Endothelial cell of umbilical vein (primary cell): ENCODE measurements around the gene ZHX3. TPM values are rescaled to one million over a fixed set of nuclear protein-coding genes. Genes with fewer than 3 reads are reported as not detected.

Source experiments
- BruUV-seq: library from RNA; stranded (reverse); fragments of 400-500 nt; replicated peaks from 2 replicates; lab custom pipeline; 2021; lab: Mats Ljungman, UMichigan
- CTCF ChIA-PET: fragments of 300-600, 350-600 bp; sonication (Branson Sonifier 250); formaldehyde crosslinking; loops from one replicate; lab custom pipeline; 2021; ENCODE audit warnings: antibody characterized with exemption, inconsistent platforms; lab: Charles Lee
- POLR2A ChIA-PET: fragments of 300-600, 350-600 bp; sonication (Branson Sonifier 250); formaldehyde crosslinking; loops from one replicate; lab custom pipeline; 2021; ENCODE audit warnings: antibody characterized with exemption, inconsistent platforms; lab: Charles Lee
- DNase-seq: peaks from one replicate; pipeline ENCODE4 v3.0.0-alpha.2; 2011; ENCODE audit warnings: low read depth, low spot score
- FAIRE-seq: peaks from 2 replicates; lab custom pipeline; 2011; peaks lifted over from hg19 to GRCh38; lab: Jason Lieb, UNC
- H2AFZ ChIP-seq: 2 replicates; pipeline ENCODE4 v1.6.0; 2012; ENCODE audit warnings: low read depth, low read length, control low read depth, inconsistent platforms
- H3K27ac ChIP-seq: 2 replicates; pipeline ENCODE4 v1.5.1; 2011; ENCODE audit warnings: low read depth, mild to moderate bottlenecking, control low read depth, low read length, moderate library complexity; ENCODE audit not compliant: insufficient read depth
- H3K27me3 ChIP-seq, 2 experiments: 2 replicates each; pipeline versions ENCODE4 v1.6.0 to v1.6.1; 2011; ENCODE audit warnings: low read length in 2 of 2, mixed read lengths in 1 of 2; ENCODE audit not compliant: control insufficient read depth in 2 of 2, insufficient read depth in 2 of 2
- H3K36me3 ChIP-seq, 2 experiments: 2 replicates in 1 of 2; 3 replicates in 1 of 2; pipeline ENCODE4 v1.5.1; 2011; ENCODE audit warnings: low read length in 2 of 2, mild to moderate bottlenecking in 1 of 2, moderate library complexity in 1 of 2; ENCODE audit not compliant: control insufficient read depth in 2 of 2, insufficient read depth in 2 of 2; ENCODE audit errors: extremely low read depth in 1 of 2
- H3K4me1 ChIP-seq: 3 replicates; pipeline ENCODE4 v1.5.1; 2011; ENCODE audit warnings: mild to moderate bottlenecking, low read length; ENCODE audit not compliant: control insufficient read depth, insufficient read depth; ENCODE audit errors: extremely low read depth
- H3K4me2 ChIP-seq: 2 replicates; pipeline ENCODE4 v1.6.1; 2011; ENCODE audit warnings: low read length, control low read depth, mixed read lengths; ENCODE audit not compliant: insufficient read depth
- H3K4me3 ChIP-seq, 3 experiments: fragments of 200-600 bp in 1 of 3; sonication (generic), shearing (Covaris generic) in 1 of 3; replicated peaks in 1 of 3; 2 replicates each; pipeline ENCODE4 v1.5.1; 2011 to 2016; ENCODE audit warnings: control low read depth in 3 of 3, low read length in 3 of 3, mild to moderate bottlenecking in 2 of 3, inconsistent platforms in 1 of 3, low read depth in 1 of 3, moderate library complexity in 1 of 3; ENCODE audit not compliant: insufficient read depth in 1 of 3
- H3K79me2 ChIP-seq: 2 replicates; pipeline ENCODE4 v1.6.0; 2012; ENCODE audit warnings: low read length, inconsistent platforms; ENCODE audit not compliant: control insufficient read depth, insufficient read depth
- H3K9ac ChIP-seq: replicated peaks from 2 replicates; pipeline ENCODE3; 2011; ENCODE audit warnings: low read length, control low read depth; ENCODE audit not compliant: insufficient read depth; ENCODE audit errors: extremely low read depth
- H3K9me1 ChIP-seq: replicated peaks from 3 replicates; pipeline ENCODE4 v1.6.0; 2011; ENCODE audit warnings: mild to moderate bottlenecking, low read length; ENCODE audit not compliant: control insufficient read depth, insufficient read depth; ENCODE audit errors: extremely low read depth
- H3K9me3 ChIP-seq: replicated peaks from 2 replicates; pipeline ENCODE4 v1.5.1; 2012; ENCODE audit warnings: low read length, inconsistent platforms; ENCODE audit not compliant: control insufficient read depth, insufficient read depth
- H4K20me1 ChIP-seq: replicated peaks from 2 replicates; pipeline ENCODE3; 2011; ENCODE audit warnings: mild to moderate bottlenecking, low read length; ENCODE audit not compliant: control insufficient read depth, insufficient read depth; ENCODE audit errors: extremely low read depth
- EZH2 ChIP-seq: IDR thresholded peaks from 2 replicates; pipeline ENCODE4 v1.6.1; 2012; ENCODE audit warnings: borderline replicate concordance, low read depth, mild to moderate bottlenecking, moderate library complexity, low read length, inconsistent platforms; ENCODE audit not compliant: severe bottlenecking
- FOS ChIP-seq: IDR thresholded peaks from 2 replicates; pipeline ENCODE4 v1.6.1; 2011; ENCODE audit warnings: mild to moderate bottlenecking, low read length, moderate library complexity, borderline replicate concordance; ENCODE audit not compliant: insufficient read depth
- GATA2 ChIP-seq: IDR thresholded peaks from 2 replicates; pipeline ENCODE4 v1.7.0; 2011; ENCODE audit warnings: low read depth, mild to moderate bottlenecking, moderate library complexity, mixed read lengths, low read length; ENCODE audit not compliant: insufficient read length, insufficient read depth
- JUN ChIP-seq: IDR thresholded peaks from 2 replicates; pipeline ENCODE4 v1.6.1; 2011; ENCODE audit warnings: borderline replicate concordance, low read depth; ENCODE audit not compliant: insufficient read length, insufficient read depth
- MAX ChIP-seq: IDR thresholded peaks from 2 replicates; pipeline ENCODE4 v1.6.1; 2011; ENCODE audit not compliant: insufficient read depth, insufficient read length
- MYC ChIP-seq: IDR thresholded peaks from one replicate; pipeline ENCODE4 v1.6.1; 2011; ENCODE audit warnings: mild to moderate bottlenecking, low read depth, low read length
- POLR2A ChIP-seq: IDR thresholded peaks from 2 replicates; pipeline ENCODE4 v1.6.1; 2012; ENCODE audit warnings: low read depth, mild to moderate bottlenecking, control low read depth, low read length
- POLR2AphosphoS5 ChIP-seq: IDR thresholded peaks from 2 replicates; pipeline ENCODE4 v1.6.1; 2012; ENCODE audit warnings: low read depth, mild to moderate bottlenecking, control low read depth, low read length, moderate library complexity; ENCODE audit not compliant: insufficient read depth
- dilution Hi-C: fragments of 300-500 bp; cut with MboI; formaldehyde crosslinking; loops from one replicate; pipeline ENCODE4 v1.15.0; 2019; ENCODE audit warnings: low sequenced_read_pairs; ENCODE audit not compliant: extremely low pct_ligation_motif_present
- intact Hi-C: fragments of 100-400 bp; cut with micrococcal nuclease; formaldehyde crosslinking; loops from one replicate; pipeline ENCODE4 v1.10.0; 2022
- polyA plus RNA-seq, 4 experiments: library from polyadenylated mRNA; depleted of rRNA in 3 of 4; stranded (reverse) in 3 of 4; unstranded in 1 of 4; fragments of >200 nt; gene quantifications; 2 replicates each; pipeline versions ENCODE4 v1.2.1 to v1.2.3, GENCODE V29; 2011 to 2012; ENCODE audit warnings: missing spikeins in 1 of 4
- total RNA-seq: library from RNA; stranded (reverse); gene quantifications from 2 replicates; pipeline ENCODE4 v1.2.3, GENCODE V29; 2021
- TF ChIP-seq, protein P1 (sequence below), 2 donors: IDR thresholded peaks; 1 replicate in 1 of 2; 2 replicates in 1 of 2; pipeline ENCODE4 v1.5.1; 2011; ENCODE audit warnings: low read length in 2 of 2, mild to moderate bottlenecking in 2 of 2, moderate library complexity in 2 of 2, control low read depth in 1 of 2, inconsistent platforms in 1 of 2, low read depth in 1 of 2; ENCODE audit not compliant: insufficient read depth in 1 of 2; ENCODE audit errors: extremely low read depth in 1 of 2

ZHX3 gene
- total and polyA plus RNA-seq, 2 donors (not counting 3 experiments of a cell fraction or from before 2014, with no cell fraction given), result 7.4 to 17.8 TPM

GRCh38 chr20:41180599-41181333, 136.8 kb downstream of the ZHX3 start:
- Histone ChIP-seq H3K27ac (no peak overlapping the region), H3K79me2 (no peaks in the 10 kb centered on the region), H3K9me1 (no peaks in the 10 kb centered on the region), H3K36me3 (peaks cover 0 to 10% of the 10 kb centered on the region in 2 experiments), H3K4me3 (no peak overlapping the region), H2AFZ (no peak overlapping the region), H3K27me3 (no peaks in the 10 kb centered on the region), H4K20me1 (no peaks in the 10 kb centered on the region), H3K9ac (no peak overlapping the region), H3K4me2 (no peak overlapping the region), H3K4me1 (peaks cover 4% of the 10 kb centered on the region), H3K9me3 (no peaks in the 10 kb centered on the region)
- no TSS peak for BruUV-seq
- CTCF ChIA-PET, result interaction anchor here (0.9 to 2.0 kb wide), 5 partner anchors 8 to 160 kb away, joined by 3 to 10 read pairs (median 7); partner anchors contain the start of gene LPIN3
- POLR2A ChIA-PET, result no interaction called here
- TF ChIP-seq POLR2AphosphoS5 (no peak), GATA2 (no peak), MAX (no peak), JUN (no peak), FOS (no peak), MYC (no peak), POLR2A (no peak), EZH2 (no peak)
- TF ChIP-seq, protein P1, sequence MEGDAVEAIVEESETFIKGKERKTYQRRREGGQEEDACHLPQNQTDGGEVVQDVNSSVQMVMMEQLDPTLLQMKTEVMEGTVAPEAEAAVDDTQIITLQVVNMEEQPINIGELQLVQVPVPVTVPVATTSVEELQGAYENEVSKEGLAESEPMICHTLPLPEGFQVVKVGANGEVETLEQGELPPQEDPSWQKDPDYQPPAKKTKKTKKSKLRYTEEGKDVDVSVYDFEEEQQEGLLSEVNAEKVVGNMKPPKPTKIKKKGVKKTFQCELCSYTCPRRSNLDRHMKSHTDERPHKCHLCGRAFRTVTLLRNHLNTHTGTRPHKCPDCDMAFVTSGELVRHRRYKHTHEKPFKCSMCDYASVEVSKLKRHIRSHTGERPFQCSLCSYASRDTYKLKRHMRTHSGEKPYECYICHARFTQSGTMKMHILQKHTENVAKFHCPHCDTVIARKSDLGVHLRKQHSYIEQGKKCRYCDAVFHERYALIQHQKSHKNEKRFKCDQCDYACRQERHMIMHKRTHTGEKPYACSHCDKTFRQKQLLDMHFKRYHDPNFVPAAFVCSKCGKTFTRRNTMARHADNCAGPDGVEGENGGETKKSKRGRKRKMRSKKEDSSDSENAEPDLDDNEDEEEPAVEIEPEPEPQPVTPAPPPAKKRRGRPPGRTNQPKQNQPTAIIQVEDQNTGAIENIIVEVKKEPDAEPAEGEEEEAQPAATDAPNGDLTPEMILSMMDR (IDR thresholded peaks at IDR 0.05; ENCODE audit: extremely low read depth in 1 of 2, insufficient read depth in 1 of 2, low read depth in 1 of 2, low read length in 2 of 2), result no peak
- FAIRE-seq, result no peak
- DNase-seq, result no peak
- intact Hi-C loops (no loop called here), dilution Hi-C loops (no loop called here)
